ENCODE data around the gene KRTAP5-5. TPM values are rescaled to one million over a fixed set of nuclear protein-coding genes. Genes with fewer than 3 reads are reported as not detected.

The KRTAP5-5 gene
- total RNA-seq, 1 experiment from 2014 or later, result not detected

DNA sequence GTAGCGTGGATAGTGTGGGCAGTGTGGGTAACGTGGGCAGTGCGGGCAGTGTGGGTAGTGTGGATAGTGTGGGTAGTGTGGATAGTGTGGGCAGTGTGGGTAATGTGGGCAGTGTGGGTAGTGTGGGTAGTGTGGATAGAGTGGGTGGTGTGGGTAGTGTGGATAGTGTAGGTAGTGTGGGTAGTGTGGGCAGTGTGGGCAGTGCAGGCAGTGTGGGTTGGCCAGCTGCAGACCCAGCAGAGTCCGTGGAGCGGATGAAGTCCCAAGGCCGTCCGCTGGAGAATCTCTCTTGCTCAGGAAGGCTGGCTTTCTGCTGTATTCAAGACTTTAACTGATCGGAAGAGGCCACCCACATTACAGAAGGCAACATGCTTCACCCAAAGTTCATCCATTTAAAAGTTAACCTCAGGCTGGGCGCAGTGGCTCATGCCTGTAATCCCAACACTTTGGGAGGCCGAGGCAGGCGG lies 41.4 kb downstream of the KRTAP5-5 start:
- TF ChIP-seq, protein P1, sequence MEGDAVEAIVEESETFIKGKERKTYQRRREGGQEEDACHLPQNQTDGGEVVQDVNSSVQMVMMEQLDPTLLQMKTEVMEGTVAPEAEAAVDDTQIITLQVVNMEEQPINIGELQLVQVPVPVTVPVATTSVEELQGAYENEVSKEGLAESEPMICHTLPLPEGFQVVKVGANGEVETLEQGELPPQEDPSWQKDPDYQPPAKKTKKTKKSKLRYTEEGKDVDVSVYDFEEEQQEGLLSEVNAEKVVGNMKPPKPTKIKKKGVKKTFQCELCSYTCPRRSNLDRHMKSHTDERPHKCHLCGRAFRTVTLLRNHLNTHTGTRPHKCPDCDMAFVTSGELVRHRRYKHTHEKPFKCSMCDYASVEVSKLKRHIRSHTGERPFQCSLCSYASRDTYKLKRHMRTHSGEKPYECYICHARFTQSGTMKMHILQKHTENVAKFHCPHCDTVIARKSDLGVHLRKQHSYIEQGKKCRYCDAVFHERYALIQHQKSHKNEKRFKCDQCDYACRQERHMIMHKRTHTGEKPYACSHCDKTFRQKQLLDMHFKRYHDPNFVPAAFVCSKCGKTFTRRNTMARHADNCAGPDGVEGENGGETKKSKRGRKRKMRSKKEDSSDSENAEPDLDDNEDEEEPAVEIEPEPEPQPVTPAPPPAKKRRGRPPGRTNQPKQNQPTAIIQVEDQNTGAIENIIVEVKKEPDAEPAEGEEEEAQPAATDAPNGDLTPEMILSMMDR (conservative IDR thresholded peaks at IDR 0.05; ENCODE audit: low read depth, low read length), result no peak
- no peak for TF ChIP-seq EZH2 (IDR thresholded peaks at IDR 0.05; ENCODE audit: borderline replicate concordance, low read depth, low read length, poor library complexity, severe bottlenecking)
- no peak for DNase-seq (ENCODE audit: low spot score)
- ChIA-PET CTCF (no interaction called here), POLR2A (ENCODE audit: low non-redundant PET) (no interaction called here)
- no peak overlapping the region for H3K27ac ChIP-seq (ENCODE audit: low read depth, low read length, poor library complexity, severe bottlenecking)
- intact Hi-C loops (cut with micrococcal nuclease; ENCODE audit: unreplicated experiment), result no loop called here
- peaks cover 71% of the 10 kb centered on the region for H3K27me3 ChIP-seq (replicated peaks; ENCODE audit: insufficient read depth, low read depth, low read length, poor library complexity)
- no peaks in the 10 kb centered on the region for H3K9me3 ChIP-seq (ENCODE audit: low read depth, low read length, poor library complexity, severe bottlenecking)
- no peaks in the 10 kb centered on the region for H3K4me1 ChIP-seq (ENCODE audit: insufficient read depth, low read length, poor library complexity, severe bottlenecking)
- no peaks in the 10 kb centered on the region for H3K36me3 ChIP-seq (ENCODE audit: insufficient read depth, low read length, poor library complexity, severe bottlenecking)
- no peak overlapping the region for H3K4me3 ChIP-seq (ENCODE audit: low read depth, low read length, poor library complexity, severe bottlenecking)
- BruUV-seq (replicated peaks), result no TSS peak

DNA sequence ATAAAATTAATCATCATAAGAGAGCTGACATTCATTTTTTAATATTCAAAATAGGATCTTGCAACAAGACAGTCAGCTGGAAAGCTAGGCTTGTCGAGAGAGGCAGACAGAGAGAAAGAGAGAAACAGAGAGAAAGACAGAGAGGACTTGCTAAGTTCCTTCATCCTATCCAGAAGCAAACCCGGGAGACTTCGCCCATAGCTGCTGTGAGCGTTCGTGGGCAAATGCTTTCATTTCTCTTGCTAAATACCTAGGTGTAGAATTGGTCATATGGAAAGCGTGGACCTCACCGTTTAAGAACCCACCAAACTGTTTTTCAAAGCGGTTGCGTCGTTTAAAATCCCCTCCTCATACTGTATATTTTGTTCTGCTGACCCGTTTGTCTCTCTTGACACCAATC lies 42.1 kb downstream of the KRTAP5-5 start:
- no peak for DNase-seq (ENCODE audit: low spot score)
- Histone ChIP-seq H3K27me3 (replicated peaks; ENCODE audit: insufficient read depth, low read depth, low read length, poor library complexity) (peaks cover 78% of the 10 kb centered on the region), H3K36me3 (ENCODE audit: insufficient read depth, low read length, poor library complexity, severe bottlenecking) (no peaks in the 10 kb centered on the region), H3K27ac (ENCODE audit: low read depth, low read length, poor library complexity, severe bottlenecking) (no peak overlapping the region), H3K4me1 (ENCODE audit: insufficient read depth, low read length, poor library complexity, severe bottlenecking) (no peaks in the 10 kb centered on the region), H3K4me3 (ENCODE audit: low read depth, low read length, poor library complexity, severe bottlenecking) (no peak overlapping the region), H3K9me3 (ENCODE audit: low read depth, low read length, poor library complexity, severe bottlenecking) (no peaks in the 10 kb centered on the region)
- ChIA-PET POLR2A (ENCODE audit: low non-redundant PET) (no interaction called here), CTCF (interaction anchor here (0.6 kb wide), 1 partner anchor 271 kb away, joined by 3 read pairs; no protein-coding TSS in a partner anchor)
- no TSS peak for BruUV-seq (replicated peaks)
- intact Hi-C loops (cut with micrococcal nuclease; ENCODE audit: unreplicated experiment), result no loop called here
- TF ChIP-seq, protein P1 (conservative IDR thresholded peaks at IDR 0.05; ENCODE audit: low read depth, low read length), result no peak
- TF ChIP-seq EZH2 (IDR thresholded peaks at IDR 0.05; ENCODE audit: borderline replicate concordance, low read depth, low read length, poor library complexity, severe bottlenecking), result no peak

DNA sequence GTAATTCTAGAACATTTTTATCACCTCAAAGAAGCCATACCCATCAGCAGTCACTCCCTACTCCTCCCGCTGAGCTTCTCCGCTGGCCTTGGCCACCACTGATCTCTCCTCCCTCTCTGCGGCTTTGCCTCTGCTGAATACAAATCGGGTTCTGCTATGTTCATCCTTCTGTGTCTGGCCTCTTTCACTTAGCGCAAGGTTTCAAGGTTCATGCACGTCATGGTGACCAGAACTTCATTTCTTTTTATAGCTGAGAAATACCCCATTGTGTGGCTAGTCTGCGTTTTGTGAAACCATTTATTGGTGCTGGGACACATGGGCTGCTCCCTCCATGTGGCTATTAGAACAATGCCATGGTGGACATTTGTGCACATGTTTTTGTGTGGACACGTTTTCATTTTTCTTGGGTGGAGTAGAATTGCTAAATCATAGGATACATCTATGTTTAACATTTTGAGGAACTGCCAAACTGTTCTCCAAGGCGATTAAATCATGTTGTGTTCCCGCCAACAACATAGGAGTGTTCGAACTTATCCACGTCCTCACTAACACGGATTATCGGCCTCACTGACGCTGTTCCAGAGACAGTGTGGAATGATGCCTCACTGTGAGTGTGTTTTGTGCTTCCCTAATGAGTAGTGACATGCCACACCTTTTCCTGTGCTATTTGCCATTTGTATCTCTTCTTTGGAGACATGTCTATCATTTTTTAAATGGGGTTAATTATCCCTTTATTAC lies 43.2 kb downstream of the KRTAP5-5 start:
- ChIA-PET CTCF (no interaction called here), POLR2A (ENCODE audit: low non-redundant PET) (no interaction called here)
- H3K4me3 ChIP-seq (ENCODE audit: low read depth, low read length, poor library complexity, severe bottlenecking), result no peak overlapping the region
- DNase-seq (ENCODE audit: low spot score), result no peak
- no peaks in the 10 kb centered on the region for H3K4me1 ChIP-seq (ENCODE audit: insufficient read depth, low read length, poor library complexity, severe bottlenecking)
- intact Hi-C loops (cut with micrococcal nuclease; ENCODE audit: unreplicated experiment), result no loop called here
- TF ChIP-seq EZH2 (IDR thresholded peaks at IDR 0.05; ENCODE audit: borderline replicate concordance, low read depth, low read length, poor library complexity, severe bottlenecking), result no peak
- TF ChIP-seq, protein P1 (conservative IDR thresholded peaks at IDR 0.05; ENCODE audit: low read depth, low read length), result no peak
- H3K27ac ChIP-seq (ENCODE audit: low read depth, low read length, poor library complexity, severe bottlenecking), result no peak overlapping the region
- H3K27me3 ChIP-seq (replicated peaks; ENCODE audit: insufficient read depth, low read depth, low read length, poor library complexity), result peaks cover 81% of the 10 kb centered on the region
- no TSS peak for BruUV-seq (replicated peaks)
- H3K36me3 ChIP-seq (ENCODE audit: insufficient read depth, low read length, poor library complexity, severe bottlenecking), result no peaks in the 10 kb centered on the region
- no peaks in the 10 kb centered on the region for H3K9me3 ChIP-seq (ENCODE audit: low read depth, low read length, poor library complexity, severe bottlenecking)

All from A673 (cell line).